HG03520 (cell line): ENCODE data around the gene PKM.

Experiments used
- ATAC-seq: cut with Tn5 transposase; IDR thresholded peaks from one replicate; pipeline ENCODE4 v1.9.1; 2021; ENCODE audit warnings: mild to moderate bottlenecking, moderate library complexity; ENCODE audit not compliant: unreplicated experiment

The PKM gene

GRCh38 chr15:72161361-72162132 is 69.4 kb downstream of the PKM start:
- no peak for ATAC-seq

- no peak for ATAC-seq
Measured at GRCh38 chr15:72160696-72161245, 70.2 kb downstream of the PKM start.

- ATAC-seq: no peak
Measured at GRCh38 chr15:72156928-72157327, 74.1 kb downstream of the PKM start.

GRCh38 chr15:72155635-72156616 is 75.1 kb downstream of the PKM start:
- no peak for ATAC-seq

GRCh38 chr15:72155003-72155621 is 75.9 kb downstream of the PKM start:
- no peak for ATAC-seq

GRCh38 chr15:72154316-72154715 is 76.7 kb downstream of the PKM start:
- no peak for ATAC-seq

GRCh38 chr15:72153269-72154000 is 77.6 kb downstream of the PKM start:
- no peak for ATAC-seq
